NCI-H446 treated with DMSO at 0.1 percent for 48 hours (cell line): ENCODE data around the gene PRAMEF1.
"Not testable (repeated sequence)": the region's sequence is repeated elsewhere in the genome, so short reads cannot be mapped to it uniquely, and the experiment has no call there.

ENCODE experiments used
- DNase-seq: peaks from one replicate; lab custom pipeline; 2025; lab: John Stamatoyannopoulos, UW

Gene PRAMEF1, protein sequence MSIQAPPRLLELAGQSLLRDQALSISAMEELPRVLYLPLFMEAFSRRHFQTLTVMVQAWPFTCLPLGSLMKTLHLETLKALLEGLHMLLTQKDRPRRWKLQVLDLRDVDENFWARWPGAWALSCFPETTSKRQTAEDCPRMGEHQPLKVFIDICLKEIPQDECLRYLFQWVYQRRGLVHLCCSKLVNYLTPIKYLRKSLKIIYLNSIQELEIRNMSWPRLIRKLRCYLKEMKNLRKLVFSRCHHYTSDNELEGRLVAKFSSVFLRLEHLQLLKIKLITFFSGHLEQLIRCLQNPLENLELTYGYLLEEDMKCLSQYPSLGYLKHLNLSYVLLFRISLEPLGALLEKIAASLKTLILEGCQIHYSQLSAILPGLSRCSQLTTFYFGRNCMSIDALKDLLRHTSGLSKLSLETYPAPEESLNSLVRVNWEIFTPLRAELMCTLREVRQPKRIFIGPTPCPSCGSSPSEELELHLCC

DNA sequence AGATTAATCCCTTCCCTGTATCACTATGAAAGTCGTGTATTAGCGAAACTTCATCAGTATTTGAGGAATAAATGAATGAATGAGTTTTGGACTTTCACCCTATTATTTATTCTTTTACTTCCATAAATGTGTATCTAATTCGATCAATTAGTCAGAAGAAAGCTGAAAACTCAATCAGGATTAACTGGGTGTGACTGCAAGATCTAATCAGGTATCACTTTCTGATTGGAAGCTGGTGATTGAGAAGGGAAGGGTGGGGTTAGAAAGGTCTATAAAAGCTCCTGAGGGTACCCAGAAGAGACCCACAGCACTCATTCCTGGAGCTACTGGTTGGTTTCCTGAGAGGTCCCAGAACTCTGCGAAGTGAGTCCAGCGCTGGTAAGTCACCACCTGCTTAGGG is at the start of gene PRAMEF1:
Gene PRAMEF1, plus strand, starts transcription at position 301 of the 400 bp plus-strand sequence. CDS start 1,831 bp downstream, outside the sequence.
- DNase-seq: not testable (repeated sequence)

DNA sequence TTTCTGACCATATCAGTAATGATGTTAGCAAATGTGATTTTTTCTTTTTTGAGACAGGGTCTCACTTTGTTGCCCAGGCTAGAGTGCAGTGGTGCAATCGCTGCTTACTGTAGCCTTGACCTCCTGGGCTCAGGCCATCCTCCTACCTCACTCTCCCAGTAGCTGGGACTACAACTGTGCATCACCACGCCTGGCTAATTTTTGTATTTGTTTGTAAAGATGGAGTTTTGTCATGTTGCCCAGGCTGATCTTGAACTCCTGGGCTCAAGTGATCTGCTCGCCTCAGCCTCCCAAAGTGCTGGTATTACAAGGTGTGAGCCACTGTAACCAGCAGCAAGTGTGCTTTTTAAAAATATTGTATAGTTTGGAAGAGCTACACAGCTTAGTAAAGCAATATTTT is 49.3 kb upstream of the PRAMEF1 start:
- no peak for DNase-seq

DNA sequence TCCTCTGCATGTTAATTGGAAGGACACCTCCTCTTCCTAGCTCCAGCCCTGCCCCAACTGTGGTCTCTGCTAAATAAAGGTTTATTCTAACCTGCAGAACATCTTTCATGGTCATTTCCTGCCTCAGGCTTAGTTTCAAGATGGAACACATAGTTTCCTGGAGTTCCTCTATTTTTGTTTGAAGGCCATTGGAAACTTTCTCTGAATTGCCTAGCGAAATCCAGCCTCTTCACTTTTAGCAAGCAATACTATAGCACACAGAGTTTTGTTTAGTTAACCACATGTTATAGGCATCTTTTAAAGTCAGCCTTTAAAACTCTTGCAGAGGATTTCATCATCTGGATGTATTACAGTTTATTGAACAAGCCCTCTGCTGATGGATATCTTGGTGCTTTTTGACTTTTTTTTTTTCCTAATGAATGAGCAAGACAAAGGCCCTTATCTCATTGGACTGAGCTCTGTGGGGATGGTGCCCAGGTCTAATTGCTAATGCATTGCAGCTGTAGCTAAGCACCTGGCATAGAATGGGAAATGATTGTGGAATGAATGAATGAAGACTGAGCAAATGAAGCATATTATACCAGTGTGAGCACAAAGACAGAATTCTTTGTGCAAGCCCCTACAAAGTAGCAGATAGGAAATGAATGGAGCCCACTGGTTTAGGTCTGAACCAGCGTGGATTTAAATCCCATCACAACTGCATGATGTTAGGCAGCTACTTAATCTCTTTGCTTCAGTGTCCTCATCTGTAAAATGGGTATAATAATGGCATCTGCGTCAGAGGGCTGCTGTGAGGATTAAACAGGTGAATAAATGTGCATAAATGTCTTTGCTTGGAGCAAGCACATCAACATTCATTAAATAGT is 45.8 kb upstream of the PRAMEF1 start:
- no peak for DNase-seq

DNA sequence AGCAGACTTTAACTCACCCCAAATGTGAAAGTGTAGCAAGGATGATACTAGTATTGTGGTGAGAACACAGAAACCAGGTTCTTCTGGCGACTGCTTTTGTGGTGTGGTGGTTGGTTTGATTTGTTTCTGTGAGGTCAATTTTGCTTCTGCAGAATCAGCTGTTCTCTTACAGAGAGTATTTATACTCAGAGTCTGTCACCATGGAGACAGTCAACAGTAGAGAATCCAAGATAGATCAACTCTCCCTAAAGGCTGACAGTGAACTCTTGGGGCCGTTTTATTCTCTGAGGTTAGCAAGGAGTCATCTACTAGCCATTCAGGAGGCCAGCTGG is 45.2 kb upstream of the PRAMEF1 start, which contains the start of gene CFAP107:
Gene CFAP107, plus strand, starts transcription at position 209 of the 332 bp plus-strand sequence. CDS start 231 bp downstream, outside the sequence.
- no peak for DNase-seq

DNA sequence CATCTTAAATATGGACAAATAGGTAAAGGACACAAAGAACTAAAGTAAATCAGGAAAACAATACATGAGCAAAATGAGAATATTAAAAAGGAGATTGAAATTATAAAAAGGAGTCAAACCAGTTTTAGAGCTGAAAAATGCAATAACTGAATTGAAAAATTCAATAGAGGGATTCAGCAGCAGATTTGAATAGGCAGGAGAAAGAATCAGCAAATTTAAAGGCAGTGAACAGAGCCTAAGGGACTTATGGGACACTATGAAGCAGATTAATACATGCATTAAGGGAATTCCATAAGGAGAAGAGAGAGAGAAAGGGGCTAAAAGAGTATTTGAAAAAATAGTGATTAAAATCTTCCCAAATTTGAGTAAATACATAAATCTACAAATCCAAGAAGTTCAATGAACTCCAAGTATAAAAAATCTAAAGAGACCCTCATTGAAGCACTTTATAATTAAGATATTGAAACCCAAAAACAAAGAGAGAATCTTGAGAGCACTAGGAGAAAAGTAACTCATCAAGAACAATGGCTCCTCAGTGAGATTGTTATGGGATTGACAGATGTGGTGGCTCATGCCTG is 42.3 kb upstream of the PRAMEF1 start:
- DNase-seq: no peak

DNA sequence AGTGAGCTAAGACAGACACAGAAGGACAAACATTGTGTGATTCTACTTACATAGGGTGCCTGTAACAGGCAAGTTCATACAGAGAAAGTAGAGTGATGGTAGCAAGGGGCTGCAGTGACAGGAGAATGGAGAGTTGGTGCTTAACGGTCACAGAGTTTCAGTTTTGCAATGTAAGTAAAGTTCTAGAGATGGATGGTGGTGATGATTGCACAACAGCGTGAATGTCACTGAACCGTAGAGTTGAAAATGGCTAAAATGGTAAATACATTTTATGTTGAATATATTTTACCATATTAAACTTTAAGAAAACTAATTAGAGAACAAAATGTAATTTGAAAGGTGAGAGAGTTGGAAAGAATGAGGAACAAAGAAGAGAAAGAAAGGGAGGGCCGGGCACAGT is 36.5 kb upstream of the PRAMEF1 start:
- DNase-seq: no peak

DNA sequence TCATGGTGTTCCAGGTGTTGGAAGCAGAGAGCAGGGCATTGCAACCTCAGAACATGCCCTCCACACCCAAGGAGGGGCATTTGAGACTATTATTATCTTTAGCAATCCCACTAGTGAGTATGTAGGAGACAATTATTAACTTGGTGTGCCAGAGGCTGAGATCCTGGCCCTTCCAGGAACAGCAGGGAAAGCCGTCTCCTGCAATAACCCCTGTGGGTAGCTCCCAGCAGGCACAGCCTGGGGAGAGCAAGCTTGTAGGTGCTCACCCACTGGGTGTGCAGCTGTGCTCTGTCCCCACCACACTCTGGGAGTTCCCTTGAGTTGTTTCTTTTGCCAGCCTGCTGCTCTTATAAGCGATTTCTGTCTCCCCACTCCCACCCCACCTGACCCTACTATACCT is 34.9 kb upstream of the PRAMEF1 start:
- DNase-seq: no peak

DNA sequence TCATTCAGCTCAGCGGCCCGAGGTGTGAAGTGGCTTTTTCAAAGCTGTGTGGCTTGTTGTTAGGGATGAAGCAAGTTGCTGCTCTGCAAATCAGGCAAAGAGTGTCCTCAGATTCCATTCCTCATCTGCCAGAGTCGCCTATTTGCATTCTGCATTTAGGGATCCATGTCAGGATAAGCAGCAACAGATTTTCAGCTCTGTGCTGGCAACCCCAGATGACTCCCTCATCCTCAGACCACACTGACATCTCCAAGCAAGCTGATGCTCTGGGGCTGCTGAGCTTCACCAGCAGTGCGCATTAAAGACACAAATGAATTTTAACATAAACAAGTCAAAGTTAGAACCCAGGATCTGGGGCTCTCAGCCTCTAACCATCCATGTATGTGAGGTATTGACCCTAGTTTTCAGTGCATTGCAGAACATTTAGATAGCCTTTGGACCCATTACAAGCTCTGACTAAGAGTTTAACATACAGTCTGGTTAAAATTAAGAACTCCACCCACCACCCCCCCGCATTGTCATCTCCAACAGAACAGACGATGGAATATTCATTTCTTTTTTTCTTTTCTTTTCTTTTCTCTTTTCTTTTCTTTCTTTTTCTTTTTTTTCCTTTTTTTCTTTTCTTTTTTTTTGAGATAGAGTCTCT is 34.3 kb upstream of the PRAMEF1 start:
- no peak for DNase-seq

DNA sequence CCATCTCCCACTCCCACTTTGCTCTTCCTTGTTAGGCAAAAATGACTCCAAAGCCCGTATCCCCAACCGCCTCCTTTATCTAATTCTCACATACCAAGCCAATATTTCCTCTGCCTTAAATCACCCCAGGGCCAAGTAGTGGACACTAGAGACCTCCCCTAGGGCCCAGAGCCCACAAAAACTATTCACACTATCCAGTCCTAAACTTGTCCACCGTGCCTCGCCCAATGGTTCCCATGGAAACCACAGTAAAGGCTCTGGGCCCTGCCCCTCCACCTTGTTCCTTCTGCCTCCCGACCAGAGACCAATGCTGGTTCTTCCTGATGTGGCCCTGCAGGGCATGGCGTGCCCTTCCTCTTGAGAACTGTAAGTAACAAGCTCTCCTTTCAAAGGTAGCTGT is 33.4 kb upstream of the PRAMEF1 start:
- DNase-seq: no peak

DNA sequence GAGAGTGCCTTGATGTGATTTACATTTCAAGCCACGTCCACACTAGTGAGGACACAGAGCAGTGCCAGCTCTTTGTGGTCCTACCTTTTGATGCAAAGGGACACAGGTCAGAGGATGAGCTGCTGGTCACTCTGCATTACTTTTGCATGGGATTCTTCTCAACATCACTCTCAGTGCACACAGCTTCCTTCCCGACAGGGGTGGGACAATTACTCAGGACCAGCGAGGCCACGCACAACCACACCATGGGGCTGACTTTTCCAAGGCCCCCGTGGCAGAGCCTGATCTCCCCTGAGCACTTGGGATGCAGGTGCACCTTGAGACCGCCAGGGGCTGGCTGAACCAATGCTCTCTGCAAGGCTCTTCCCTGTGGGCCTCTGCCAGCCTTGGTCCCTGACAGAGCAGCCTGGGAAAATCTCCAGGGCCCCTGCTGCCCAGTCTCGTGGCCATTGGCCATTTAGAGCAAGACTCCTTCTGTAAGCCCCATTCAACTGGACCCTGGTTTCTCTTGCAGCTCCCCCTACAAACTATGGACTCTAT is 30.9 kb upstream of the PRAMEF1 start:
- DNase-seq: no peak

DNA sequence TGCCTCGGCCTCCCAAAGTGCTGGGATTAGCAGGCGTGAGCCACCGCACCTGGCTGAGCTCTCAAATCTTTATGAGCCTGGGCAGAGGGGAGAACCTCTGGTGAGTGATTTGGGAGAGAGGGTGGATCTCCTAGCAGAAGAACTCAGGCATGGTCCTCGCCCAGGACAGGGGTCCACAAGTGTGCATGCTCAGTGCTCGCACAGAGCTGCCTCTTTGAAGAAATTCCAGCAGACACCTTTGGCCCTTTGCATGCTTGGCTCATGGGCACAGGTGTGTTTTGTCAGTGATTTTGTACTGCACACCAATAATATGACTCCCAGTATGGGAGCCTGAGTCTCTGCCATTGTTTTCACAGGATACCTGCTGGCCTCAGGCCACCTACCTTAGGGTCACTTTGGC is 29.4 kb upstream of the PRAMEF1 start:
- no peak for DNase-seq

DNA sequence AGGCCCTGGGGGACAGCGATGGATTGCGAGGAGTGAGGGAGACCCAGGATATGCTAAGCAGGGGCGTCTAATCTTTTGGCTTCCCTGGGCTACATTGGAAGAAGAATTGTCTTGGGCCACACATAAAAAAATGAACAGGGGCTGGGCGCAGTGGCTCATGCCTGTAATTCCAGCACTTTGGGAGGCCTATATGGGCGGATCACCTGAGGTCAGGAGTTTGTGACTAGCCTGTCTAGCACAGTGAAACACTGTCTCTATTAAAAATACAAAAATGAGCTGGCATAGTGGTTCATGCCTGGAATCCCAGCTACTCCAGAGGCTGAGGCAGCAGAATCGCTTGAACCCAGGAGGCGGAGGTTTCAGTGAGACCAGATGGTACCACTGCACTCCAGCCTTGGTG is 28.4 kb upstream of the PRAMEF1 start:
- no peak for DNase-seq

DNA sequence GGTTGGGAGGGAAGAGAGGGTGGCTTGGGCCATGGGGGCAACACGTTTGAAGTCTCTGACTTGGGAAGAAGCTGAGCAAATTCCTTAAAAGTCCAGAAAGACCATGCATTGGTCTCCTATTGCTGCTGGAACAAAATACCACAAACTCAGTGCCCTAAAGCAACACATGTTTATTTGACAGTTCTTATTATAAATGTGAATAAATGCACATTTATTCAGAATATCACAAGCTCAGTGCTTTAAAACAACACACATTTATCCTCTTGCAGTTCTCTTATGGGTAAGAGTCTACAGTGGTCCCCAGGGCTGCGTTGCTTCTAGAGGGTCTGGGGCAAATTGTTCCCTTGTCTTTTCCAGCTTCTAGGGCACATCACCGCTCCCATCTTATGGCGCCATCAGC is 27.7 kb upstream of the PRAMEF1 start:
- DNase-seq: no peak

DNA sequence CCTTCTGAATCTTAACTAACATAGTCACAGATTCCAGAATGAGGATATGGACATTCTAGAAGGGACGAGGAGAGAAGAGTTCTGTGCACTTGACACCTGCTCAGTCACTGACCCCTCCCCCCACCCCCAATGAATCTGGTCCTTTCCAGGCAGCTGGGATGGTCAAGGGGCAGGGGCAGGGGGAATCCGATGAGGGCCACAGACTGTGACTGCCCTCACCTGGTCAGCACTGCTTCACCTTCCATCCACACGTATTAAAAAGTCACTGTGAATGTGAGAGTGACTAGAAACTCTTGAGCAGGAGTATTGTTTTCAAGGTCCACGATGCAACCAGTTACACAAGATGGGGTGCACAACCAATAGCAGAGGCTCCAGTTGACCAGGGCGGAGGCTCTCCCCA is 27.2 kb upstream of the PRAMEF1 start:
- no peak for DNase-seq

DNA sequence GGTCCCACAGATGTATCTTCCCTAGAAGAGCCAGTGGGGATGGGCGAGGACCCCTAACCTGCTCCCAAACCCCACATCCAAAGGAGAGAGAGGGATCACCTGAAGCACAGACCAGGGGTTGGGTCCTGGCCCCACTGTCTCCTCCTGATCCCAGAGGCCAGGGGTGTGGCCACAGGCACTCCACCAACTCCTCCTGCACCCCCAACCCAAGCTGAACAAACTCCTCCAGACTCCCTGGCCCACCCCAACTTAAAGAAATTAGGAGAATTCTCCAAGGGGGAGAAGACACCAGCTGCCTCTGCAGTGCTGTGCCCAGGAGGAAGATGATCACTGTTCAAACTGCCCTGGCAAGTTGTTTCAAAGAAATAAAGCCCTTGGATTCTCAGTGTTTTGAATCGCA is 22.2 kb upstream of the PRAMEF1 start:
- no peak for DNase-seq

DNA sequence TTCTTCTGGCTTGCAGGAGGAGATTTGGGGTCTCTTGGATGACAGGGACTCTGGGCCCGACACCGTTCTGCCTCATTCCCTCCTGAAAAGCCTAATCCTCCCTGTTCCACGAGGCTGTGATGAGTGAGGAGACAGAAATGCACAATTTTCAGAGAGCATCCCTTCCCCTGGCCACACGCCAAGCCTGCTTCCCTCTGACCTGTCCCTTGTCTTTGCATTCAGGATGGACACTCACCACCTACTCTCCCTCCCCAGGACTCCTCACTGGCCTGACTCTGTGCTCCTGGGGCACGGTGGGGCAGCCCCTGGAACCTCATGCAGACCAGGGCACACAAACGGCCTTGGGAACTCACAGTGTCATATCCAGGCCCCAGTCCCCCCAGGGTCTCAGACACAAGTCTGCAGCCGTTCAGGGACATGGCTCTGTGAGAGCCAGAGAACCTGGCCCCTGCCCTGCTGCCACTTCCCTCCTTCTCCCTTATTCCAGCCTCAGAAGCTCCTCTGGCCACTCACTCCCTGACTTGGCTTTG is 21.2 kb upstream of the PRAMEF1 start:
- DNase-seq: no peak

DNA sequence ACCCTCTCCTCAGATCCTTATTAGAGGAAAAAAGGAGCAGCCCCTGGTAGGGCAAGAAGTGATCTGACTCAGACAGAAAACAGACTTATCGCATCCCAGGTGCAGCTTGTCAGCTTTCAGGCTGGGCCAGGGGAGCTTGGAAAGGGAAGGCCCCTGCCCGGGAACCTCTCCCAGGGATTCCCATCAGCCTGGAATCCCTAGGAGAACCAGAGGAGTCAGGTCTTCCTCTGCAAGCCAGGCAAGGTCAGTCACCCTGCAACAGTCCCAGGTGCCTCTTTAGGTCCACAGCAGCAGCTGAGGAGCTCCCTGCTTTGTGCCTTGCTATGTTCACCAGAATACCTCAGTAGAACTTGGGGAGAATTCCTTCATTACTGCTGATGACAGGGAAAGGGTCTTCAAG is 20.6 kb upstream of the PRAMEF1 start:
- no peak for DNase-seq

DNA sequence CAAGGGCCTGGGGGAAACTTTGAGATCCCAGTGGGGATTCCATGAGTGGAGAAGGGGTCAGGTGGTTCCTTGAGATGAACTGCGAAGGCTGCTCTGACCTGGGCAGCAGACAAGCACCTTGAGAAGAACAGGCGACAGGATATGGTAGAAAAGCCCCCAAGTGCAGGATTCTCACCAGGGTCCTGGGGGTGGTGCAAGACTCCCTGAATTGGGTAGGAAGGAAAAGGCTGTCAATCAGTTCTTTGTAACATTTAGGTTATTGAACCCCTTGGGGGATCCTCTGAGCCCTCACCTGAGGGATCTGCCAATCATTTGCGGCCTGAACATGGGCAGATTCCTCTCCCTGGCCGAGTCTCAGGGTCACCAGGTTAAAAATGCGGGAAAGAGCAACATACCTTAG is 20.0 kb upstream of the PRAMEF1 start:
- DNase-seq: no peak

DNA sequence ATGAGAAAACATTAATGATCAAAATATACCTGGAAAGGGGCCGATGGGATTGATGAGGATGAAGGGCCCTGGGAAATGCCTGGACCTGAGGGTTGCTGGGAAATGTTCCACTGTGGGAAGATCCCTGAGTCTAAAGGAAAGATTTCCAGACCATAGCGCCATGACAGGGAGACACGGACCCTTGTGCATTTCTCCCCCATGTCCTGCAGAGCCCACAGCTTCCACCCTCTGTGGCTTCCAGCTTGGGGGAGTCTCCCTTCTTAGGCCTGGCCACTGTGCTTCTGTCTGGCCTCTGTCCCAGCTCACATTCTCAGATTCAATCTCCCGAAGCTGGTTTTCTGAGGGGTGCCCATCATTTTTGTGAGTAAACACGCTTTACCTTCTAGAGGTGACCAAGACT is 18.7 kb upstream of the PRAMEF1 start:
- DNase-seq: no peak

DNA sequence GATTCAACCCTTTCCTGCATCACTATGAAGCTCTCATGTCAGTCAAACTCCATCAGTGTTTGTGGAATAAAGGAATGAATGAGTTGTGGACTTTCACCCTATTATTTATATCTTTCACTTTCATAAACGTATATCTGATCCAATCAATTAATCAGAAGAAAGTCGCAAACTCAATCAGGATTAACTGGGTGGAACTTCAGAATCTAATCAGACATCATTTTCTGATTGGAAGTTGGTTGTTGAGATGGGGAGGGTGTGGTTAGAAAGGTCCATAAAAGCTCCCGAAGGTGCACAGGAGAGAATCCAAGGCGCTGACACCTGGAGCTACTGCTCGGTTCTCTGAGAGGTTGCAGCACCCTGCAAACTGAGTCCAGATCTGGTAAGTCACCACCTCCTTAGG is 17.8 kb upstream of the PRAMEF1 start, which contains the start of gene PRAMEF12:
Gene PRAMEF12, plus strand, starts transcription at position 301 of the 400 bp plus-strand sequence. CDS start 1,130 bp downstream, outside the sequence.
- no peak for DNase-seq

DNA sequence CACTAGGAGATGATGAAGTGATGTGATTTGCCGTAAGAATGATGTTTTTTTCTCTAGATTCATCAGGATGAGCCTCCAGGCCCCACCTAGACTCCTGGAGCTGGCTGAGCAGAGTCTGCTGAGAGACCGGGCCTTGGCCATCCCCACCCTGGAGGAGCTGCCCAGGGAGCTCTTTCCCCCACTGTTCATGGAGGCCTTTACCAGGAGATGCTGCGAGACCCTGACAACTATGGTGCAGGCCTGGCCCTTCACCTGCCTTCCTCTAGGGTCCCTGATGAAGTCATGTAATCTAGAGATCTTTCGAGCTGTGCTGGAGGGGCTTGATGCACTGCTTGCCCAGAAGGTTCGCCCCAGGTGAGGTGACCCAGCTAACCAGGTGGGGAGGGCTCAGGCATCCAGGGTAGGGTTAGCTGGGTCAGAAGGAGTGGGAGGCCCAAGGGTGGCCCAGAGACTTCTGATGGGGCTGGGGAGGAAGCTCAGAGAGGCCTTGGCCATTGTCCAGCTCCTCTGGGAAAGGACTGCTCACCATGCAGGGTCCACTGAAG is 16.3 kb upstream of the PRAMEF1 start:
- DNase-seq: no peak
